ENCODE measurements around the gene TMC8.

- TF ChIP-seq, protein P1, sequence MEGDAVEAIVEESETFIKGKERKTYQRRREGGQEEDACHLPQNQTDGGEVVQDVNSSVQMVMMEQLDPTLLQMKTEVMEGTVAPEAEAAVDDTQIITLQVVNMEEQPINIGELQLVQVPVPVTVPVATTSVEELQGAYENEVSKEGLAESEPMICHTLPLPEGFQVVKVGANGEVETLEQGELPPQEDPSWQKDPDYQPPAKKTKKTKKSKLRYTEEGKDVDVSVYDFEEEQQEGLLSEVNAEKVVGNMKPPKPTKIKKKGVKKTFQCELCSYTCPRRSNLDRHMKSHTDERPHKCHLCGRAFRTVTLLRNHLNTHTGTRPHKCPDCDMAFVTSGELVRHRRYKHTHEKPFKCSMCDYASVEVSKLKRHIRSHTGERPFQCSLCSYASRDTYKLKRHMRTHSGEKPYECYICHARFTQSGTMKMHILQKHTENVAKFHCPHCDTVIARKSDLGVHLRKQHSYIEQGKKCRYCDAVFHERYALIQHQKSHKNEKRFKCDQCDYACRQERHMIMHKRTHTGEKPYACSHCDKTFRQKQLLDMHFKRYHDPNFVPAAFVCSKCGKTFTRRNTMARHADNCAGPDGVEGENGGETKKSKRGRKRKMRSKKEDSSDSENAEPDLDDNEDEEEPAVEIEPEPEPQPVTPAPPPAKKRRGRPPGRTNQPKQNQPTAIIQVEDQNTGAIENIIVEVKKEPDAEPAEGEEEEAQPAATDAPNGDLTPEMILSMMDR (conservative IDR thresholded peaks at IDR 0.05 in 1 of 2, IDR thresholded peaks at IDR 0.05 in 1 of 2; ENCODE audit: low read depth in 1 of 2, low read length in 2 of 2) = no peak
- TF ChIP-seq EZH2 (IDR thresholded peaks at IDR 0.05; ENCODE audit: low read length, missing control alignments) = no peak
Observed at GRCh38 chr17:78180508-78180907, 49.9 kb downstream of the TMC8 start.

All from fibroblast of lung (primary cell).